ENCODE results near the gene MINDY2.

DNA sequence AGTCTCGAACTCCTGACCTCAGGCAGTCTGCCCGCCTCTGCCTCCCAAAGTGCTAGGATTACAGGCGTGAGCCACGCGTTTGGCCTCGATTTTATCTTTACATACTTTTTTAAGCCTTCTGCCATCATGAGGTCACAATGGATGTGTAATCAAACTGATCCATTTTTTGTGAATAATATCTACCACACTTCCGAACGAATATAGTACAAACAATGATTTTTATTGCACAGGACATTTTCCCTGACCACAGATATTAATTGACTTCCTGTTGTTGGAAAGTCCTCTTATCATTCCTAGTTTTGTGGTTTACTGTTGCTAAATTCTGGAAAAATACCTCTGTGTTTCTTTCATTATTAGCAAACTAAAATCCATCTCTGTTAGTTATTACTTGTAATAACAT lies 68.9 kb downstream of the MINDY2 start:
- TF ChIP-seq, protein P1, sequence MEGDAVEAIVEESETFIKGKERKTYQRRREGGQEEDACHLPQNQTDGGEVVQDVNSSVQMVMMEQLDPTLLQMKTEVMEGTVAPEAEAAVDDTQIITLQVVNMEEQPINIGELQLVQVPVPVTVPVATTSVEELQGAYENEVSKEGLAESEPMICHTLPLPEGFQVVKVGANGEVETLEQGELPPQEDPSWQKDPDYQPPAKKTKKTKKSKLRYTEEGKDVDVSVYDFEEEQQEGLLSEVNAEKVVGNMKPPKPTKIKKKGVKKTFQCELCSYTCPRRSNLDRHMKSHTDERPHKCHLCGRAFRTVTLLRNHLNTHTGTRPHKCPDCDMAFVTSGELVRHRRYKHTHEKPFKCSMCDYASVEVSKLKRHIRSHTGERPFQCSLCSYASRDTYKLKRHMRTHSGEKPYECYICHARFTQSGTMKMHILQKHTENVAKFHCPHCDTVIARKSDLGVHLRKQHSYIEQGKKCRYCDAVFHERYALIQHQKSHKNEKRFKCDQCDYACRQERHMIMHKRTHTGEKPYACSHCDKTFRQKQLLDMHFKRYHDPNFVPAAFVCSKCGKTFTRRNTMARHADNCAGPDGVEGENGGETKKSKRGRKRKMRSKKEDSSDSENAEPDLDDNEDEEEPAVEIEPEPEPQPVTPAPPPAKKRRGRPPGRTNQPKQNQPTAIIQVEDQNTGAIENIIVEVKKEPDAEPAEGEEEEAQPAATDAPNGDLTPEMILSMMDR (IDR thresholded peaks at IDR 0.05; ENCODE audit: control extremely low read depth in 1 of 3, insufficient read depth in 1 of 3, low read depth in 1 of 3, low read length in 3 of 3), result no peak
- TF ChIP-seq FOSL1 (IDR thresholded peaks at IDR 0.05; ENCODE audit: insufficient read depth, low read depth, low read length), result no peak
- TF ChIP-seq USF2 (IDR thresholded peaks at IDR 0.05; ENCODE audit: low read length), result no peak
- no peak for TF ChIP-seq PHF8 (conservative IDR thresholded peaks at IDR 0.05; ENCODE audit: low read depth, low read length)
- no peak for TF ChIP-seq EP300 (IDR thresholded peaks at IDR 0.05; ENCODE audit: borderline replicate concordance in 1 of 2, low read depth in 2 of 2, low read length in 2 of 2)
- TF ChIP-seq POLR2A (IDR thresholded peaks at IDR 0.05; ENCODE audit: control extremely low read depth in 1 of 2, low read depth in 2 of 2, low read length in 2 of 2), result no peak

All from H1 (cell line).